UCSD-AML1 (cell line): Measurements from ENCODE around the gene ANK3.
"Not testable (repeated sequence)": the region's sequence is repeated elsewhere in the genome, so short reads cannot be mapped to it uniquely, and the experiment has no call there.

Experiments
- DNase-seq: peaks from one replicate; lab custom pipeline; 2025; ENCODE audit not compliant: unreplicated experiment; lab: John Stamatoyannopoulos, UW

The ANK3 gene

DNA sequence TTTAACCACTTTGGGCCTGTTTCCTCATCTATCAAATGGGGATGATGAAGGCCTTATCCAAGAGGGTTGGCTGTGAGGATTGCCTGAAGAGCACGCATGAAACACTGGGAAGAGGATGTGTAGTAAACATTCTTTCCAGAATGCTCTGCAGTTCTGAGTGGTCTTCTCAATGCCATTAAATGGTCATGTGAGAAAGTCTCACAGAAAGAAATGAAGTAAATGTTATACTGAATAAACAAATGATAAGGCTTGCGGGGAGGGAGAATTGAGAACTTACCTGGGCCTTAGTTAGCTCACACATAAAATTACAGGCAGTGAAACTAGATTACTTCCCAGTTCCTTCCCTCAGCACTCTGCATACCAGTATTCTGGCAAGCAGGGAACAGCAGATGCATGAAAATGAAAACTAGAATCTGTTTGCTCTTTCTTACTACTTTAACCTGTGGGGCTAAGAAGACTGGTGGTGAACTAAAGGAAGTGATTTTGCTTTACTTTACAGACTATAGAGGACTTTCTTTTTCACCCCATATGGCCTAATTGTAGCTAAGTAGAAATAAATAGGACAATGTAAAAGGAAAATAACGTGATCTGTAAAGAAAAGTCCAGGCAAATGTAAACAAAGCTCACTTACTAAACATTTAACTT is 348.1 kb downstream of the ANK3 start:
- no peak for DNase-seq

DNA sequence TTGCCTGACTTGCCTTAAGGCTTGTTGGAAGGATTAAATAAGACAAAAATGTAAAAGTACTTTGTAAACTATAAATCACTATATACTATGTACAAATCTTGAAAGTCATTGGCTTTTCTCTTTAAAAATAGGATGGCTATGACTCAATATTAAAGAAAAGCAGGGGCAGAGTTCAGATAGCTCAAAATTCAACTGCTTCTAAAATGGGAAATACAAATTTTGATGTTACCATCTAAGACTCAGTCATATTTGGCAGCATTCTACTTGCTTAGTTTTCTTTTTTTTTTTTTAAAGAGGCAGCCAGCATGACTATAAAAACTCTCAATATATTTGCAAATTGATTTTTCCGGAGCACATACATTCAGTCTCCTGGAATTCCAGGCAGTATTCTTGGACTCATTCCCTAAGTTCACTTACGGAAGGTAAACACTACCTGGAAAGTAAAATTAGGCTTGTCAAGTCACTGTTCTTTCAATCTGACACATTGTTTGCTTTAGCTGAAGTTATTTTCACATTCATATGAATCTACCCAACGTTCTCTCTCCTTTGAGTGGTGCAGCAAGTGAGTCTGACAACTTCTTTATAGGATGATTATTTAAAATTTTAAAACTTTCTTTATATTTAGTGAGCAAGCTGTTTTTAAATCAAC is 349.5 kb downstream of the ANK3 start:
- no peak for DNase-seq

DNA sequence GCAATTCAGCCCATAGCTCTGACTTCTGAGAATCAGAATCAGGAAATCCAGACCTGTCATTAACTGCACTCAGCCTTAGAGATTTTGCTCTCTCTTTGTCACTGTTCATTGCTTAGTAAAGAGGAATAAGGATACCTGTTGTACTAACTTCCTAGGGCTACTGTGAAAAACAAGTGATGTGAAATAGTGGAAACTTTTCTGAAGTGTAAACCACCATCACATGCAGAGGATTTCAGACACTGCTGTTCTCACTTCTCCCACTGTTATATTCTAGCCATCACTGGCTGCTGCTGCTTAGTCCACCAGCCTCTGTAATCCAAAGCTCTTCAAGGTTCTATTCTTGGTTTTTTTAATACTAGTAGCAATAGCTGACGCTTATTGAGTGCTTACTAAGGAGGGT is 353.7 kb downstream of the ANK3 start:
- no peak for DNase-seq

GRCh38 chr10:60035375-60035774 is 354.3 kb downstream of the ANK3 start:
- not testable (repeated sequence) for DNase-seq

- peak; percentile 17 for DNase-seq
These were observed 357.0 kb downstream of the ANK3 start for GRCh38 chr10:60032723-60033122.

DNA sequence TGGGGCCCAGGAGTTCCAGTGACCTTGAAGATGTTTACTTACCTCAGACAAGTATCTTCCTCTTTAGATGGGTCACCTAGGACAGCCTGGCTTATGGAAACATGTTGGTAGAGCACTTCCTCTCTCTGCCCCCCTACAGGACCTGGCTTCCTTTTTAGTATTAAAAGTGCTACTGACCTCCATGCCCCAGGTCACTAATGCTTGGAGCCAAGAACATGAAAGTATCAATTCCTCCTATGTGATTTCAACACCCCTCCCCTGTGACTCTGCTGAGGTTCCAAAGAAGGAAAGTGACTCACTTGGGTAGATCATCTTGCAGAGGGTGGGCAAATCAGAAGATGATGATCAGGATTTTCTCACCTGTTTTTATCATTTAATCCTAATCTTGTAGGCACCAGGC is 358.0 kb downstream of the ANK3 start:
- DNase-seq: no peak

GRCh38 chr10:60031183-60031582 is 358.5 kb downstream of the ANK3 start:
- DNase-seq: no peak

DNA sequence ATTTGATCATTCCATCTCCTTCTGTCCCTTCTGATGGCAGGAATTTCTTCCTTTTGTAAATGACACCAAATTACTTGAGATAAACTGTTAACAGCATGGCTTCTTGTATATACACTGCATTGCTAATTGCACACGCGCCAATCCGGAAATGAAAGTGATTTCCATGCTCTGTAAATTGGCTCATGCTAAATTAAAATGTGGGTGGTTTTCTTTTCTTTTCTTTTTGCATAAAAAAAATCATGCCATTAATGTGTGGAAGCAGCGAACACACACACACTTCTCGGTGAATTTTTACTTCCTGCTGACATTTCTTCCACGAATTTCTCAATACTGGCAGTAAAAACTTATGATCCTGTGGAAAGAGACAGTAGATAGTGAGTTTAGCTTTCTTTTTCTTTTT is 360.2 kb downstream of the ANK3 start:
- DNase-seq: no peak

DNA sequence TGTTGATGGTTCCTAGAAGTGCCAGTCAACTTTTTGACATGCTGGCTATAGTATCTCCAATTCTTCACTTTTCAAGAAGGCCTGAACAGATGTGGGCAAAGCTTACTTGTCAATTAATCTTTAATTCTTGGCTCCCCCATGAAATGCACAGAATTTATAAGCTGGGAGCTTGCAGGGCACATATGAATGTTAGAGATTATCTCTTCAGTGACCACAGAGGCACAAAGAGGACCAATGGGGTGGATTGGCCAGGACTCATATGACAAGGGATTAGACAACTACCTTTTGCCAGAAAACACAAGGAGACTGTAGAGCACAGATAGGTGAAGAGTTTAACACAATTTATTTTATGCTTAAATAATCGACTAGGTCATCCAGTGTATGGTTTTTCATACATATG is 361.6 kb downstream of the ANK3 start:
- no peak for DNase-seq

DNA sequence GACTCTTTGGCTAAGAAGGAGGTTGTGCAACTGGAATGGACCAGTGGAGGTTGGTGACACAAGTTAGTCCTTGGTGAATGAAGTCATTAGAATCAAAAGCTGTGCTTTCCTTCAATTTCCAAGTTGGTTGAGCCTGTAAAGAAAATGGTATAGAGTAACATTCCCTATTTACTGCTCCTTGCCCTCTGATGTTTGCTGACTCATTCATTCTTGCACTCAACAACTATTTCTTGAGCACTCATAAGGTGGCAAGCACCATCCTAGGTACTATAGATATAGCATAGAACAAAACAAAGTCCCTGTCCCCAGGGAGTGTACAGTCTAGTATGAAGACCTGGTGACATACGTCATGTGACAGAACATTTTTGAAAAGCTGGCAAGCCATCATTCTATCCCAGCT is 364.4 kb downstream of the ANK3 start:
- DNase-seq: no peak

DNA sequence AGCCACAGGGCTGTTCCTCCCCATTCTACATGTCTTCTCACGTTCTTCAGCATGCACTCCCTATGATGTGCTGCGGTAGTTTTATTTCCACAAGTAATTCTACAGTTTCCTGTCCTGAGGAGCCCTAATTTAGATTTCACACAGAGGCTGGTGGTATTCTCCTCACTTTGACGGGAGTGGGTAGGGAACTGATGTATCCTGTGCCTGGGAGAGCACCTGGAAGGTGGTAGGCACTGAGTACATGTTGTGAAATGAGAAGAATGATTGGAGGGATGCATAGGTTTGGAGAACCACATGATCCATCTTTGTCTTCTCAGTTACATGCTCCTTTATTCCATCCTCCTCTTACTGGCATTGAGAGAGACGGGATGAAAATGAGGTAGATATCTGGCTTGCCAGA is 365.2 kb downstream of the ANK3 start:
- DNase-seq: no peak

DNA sequence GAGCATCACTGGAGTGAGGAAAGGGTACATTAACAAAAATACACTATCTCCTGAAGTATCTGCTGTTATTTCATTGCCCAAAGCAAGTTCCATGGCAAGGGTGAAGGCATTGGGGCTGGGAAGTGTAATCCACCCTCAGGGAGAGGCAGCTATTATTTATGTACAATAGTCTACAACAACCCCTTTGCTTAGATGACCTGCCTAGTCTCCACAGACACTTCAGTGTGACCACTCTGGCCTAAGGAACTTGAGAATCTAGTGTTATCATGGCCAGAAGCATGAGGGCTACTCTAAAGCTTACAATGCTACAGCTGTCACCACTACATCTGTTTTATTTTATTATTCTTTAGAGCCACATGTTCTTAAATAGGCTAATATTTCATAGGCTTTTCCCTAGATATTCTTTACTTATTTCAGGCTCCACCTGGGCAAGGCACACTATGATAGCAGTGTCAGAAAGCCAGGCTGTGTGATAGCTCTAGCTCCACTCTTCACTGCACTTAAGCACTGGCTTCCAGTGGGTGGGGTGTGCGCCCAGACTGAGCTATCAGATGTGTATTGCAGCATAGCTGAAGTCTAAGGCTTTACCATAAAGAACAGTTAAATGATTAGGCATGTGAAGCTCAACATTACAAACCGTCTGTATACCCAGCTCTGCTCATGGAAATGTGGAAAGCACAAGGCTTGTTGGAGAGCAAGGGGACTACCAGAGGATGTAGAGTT is 366.4 kb downstream of the ANK3 start:
- DNase-seq: no peak

DNA sequence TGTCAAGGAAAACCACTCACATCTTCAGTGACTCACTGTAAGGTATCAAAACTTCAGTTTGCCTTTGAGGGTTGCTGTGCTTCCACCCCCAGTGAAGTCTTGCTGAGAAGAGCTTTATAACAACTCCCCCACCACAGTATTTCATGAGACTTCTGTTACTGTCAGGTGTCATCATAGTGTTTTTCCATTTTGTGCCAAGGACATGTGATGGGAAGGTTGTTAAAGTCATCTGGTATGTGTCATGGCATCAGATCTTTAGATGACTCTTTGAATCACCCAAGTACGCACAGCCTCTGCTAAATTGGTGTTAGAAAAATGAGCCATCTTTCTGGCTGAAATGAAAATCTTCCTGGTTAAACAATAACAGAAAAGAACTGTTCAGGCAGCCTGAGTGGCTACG is 368.3 kb downstream of the ANK3 start:
- DNase-seq: no peak

- no peak for DNase-seq
These were observed 372.9 kb downstream of the ANK3 start for GRCh38 chr10:60016794-60017193.

DNA sequence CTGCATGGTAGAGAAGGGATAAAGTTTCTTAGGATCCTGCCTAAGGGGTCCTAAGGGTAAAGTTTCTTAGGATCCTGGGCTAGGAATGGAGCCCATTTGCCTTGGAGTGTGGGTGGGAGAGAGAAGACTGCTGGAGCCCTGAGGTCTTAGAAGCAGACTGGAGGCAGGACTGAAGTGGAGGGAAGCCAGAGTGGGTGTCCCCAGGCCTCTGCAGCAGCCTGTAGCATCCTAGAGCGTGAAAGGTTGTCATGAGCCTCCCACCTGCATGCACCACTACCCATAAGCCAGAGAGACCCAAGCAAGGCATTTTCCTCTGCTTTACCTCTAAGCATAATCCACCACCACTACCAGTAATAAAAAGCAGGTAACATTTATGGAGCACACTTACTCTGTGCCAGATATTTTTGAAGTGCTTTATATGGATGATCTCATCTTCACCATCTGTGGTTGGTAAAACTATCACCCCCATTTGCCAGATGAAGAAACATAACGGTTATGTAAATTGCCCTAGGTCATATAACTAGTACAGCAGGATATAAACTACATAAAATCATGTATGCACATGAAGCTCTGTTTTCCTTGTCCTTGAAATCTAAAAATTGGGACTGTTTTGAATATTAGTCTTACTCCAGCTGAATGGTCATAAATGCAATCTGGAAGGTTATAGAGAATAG is 379.8 kb downstream of the ANK3 start:
- no peak for DNase-seq

- no peak for DNase-seq
These were observed 380.4 kb downstream of the ANK3 start for GRCh38 chr10:60009276-60009675.

- no peak for DNase-seq
These were observed 380.9 kb downstream of the ANK3 start for GRCh38 chr10:60008816-60009215.

- DNase-seq: no peak
These were observed 383.6 kb downstream of the ANK3 start for GRCh38 chr10:60006062-60006461.

DNA sequence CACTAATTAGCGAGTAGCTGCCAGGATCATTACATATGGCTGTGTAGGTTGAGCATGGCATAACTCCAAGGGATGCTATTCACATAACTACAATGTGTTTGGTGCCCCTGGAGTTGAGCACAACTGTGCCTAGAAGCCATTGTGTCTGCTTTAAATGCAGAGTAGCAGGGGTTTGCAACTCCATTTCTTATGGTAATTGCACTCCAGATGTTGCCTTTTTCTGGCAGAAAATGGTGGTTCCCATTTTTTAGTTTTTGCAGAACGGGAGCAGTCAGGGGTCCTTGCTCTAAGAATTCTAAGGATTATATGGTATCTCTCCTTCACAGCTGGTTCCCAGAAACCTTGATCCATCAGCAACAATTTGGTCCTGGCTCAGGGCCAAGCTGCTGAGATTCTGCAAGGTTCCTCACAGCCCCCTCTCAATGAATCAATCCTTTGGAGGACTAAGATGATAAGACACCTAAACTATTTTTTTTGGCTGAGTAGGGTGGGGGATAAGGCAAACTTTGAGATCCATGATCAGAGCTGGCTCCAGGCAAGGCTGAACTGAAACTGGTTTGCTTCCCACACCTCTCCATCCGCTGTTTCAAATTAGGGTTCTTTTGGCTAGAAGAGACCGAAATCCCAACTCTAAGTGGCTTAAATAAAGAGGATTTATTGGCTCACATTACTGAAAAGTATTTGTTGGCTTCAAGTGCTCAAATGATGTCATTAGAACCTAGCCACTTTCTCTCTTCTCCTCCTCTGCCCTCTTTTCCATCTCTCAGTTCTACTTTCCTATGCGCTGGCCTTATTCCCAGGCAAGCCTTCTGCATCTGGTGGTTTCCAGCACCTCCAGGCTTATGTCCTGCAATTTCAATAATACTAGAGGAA is 385.8 kb downstream of the ANK3 start:
- DNase-seq: no peak

- DNase-seq: no peak
These were observed 388.9 kb downstream of the ANK3 start for GRCh38 chr10:60000747-60001146.
